IMR-90 (cell line): Measurements from ENCODE around the gene DIAPH2. TPM values are rescaled to one million over a fixed set of nuclear protein-coding genes. Genes with fewer than 3 reads are reported as not detected.

Experiments
- ATAC-seq: fragments of 200-7000 bp; cut with Tn5 transposase; 2 replicates; pipeline ENCODE4 v1.9.1; 2020; ENCODE audit warnings: low read depth, mild to moderate bottlenecking, moderate library complexity
- BruUV-seq: library from RNA; stranded (reverse); fragments of 400-500 nt; replicated peaks from 2 replicates; lab custom pipeline; 2021; lab: Mats Ljungman, UMichigan
- CTCF ChIA-PET: fragments of 300-600 bp; formaldehyde crosslinking; extraction: SDS; loops from one replicate; lab custom pipeline; 2021; ENCODE audit warnings: antibody characterized with exemption; lab: Yijun Ruan, JAX
- POLR2A ChIA-PET: fragments of 300-600 bp; sonication (Branson Sonifier 250); formaldehyde crosslinking; loops from one replicate; lab custom pipeline; 2022; ENCODE audit warnings: antibody characterized with exemption; ENCODE audit not compliant: unreplicated experiment; lab: Charles Lee
- DNase-seq: peaks from one replicate; pipeline ENCODE4 v3.0.0; 2013
- H2AFZ ChIP-seq: replicated peaks from 2 replicates; pipeline ENCODE3; 2013; ENCODE audit warnings: low read length, mild to moderate bottlenecking; ENCODE audit not compliant: poor library complexity
- H2AK5ac ChIP-seq: 2 replicates; pipeline ENCODE4 v1.6.1; 2013; ENCODE audit warnings: low read depth, low read length, inconsistent platforms
- H2AK9ac ChIP-seq: replicated peaks from 2 replicates; pipeline ENCODE3; 2013; ENCODE audit warnings: mild to moderate bottlenecking, low read depth, low read length, moderate library complexity; ENCODE audit not compliant: poor library complexity
- H2BK120ac ChIP-seq: 2 replicates; pipeline ENCODE4 v1.6.1; 2013; ENCODE audit warnings: low read depth, low read length, inconsistent platforms
- H2BK15ac ChIP-seq: 3 replicates; pipeline ENCODE4 v1.6.1; 2013; ENCODE audit warnings: low read depth, low read length, inconsistent platforms
- H2BK20ac ChIP-seq: 2 replicates; pipeline ENCODE4 v1.6.1; 2013; ENCODE audit warnings: low read depth, mild to moderate bottlenecking, inconsistent platforms, low read length, moderate library complexity
- H2BK5ac ChIP-seq: 2 replicates; pipeline ENCODE4 v1.6.1; 2013; ENCODE audit warnings: mild to moderate bottlenecking, low read depth, low read length, inconsistent platforms; ENCODE audit not compliant: poor library complexity, severe bottlenecking
- H3K14ac ChIP-seq: replicated peaks from 2 replicates; pipeline ENCODE4 v1.6.1; 2013; ENCODE audit warnings: low read depth, low read length, inconsistent platforms
- H3K18ac ChIP-seq: 2 replicates; pipeline ENCODE4 v1.6.1; 2013; ENCODE audit warnings: low read depth, low read length, control low read depth
- H3K23ac ChIP-seq: 2 replicates; pipeline ENCODE4 v1.6.1; 2013; ENCODE audit warnings: low read depth, low read length, inconsistent platforms
- H3K27ac ChIP-seq: 2 replicates; pipeline ENCODE4 v1.5.1; 2013; ENCODE audit warnings: mild to moderate bottlenecking, control low read depth, low read length; ENCODE audit not compliant: insufficient read depth
- H3K27me3 ChIP-seq: 2 replicates; pipeline ENCODE4 v1.6.1; 2013; ENCODE audit warnings: low read length; ENCODE audit not compliant: control insufficient read depth, insufficient read depth
- H3K36me3 ChIP-seq: 2 replicates; pipeline ENCODE4 v1.6.1; 2013; ENCODE audit warnings: low read length, mixed read lengths; ENCODE audit not compliant: control insufficient read depth, insufficient read depth
- H3K4ac ChIP-seq: 2 replicates; pipeline ENCODE4 v1.6.1; 2013; ENCODE audit warnings: low read depth, low read length, inconsistent platforms
- H3K4me1 ChIP-seq: 2 replicates; pipeline ENCODE4 v1.6.1; 2013; ENCODE audit warnings: low read length, mixed read lengths; ENCODE audit not compliant: control insufficient read depth, insufficient read depth
- H3K4me2 ChIP-seq: 2 replicates; pipeline ENCODE4 v1.6.1; 2013; ENCODE audit warnings: low read depth, mild to moderate bottlenecking, control low read depth, low read length, moderate library complexity
- H3K4me3 ChIP-seq: 2 replicates; pipeline ENCODE4 v1.5.1; 2013; ENCODE audit warnings: low read depth, mild to moderate bottlenecking, control low read depth, low read length, moderate library complexity; ENCODE audit not compliant: insufficient read depth
- H3K56ac ChIP-seq: 2 replicates; pipeline ENCODE4 v1.6.1; 2013; ENCODE audit warnings: low read length, inconsistent platforms; ENCODE audit not compliant: insufficient read depth; ENCODE audit errors: extremely low read depth
- H3K79me1 ChIP-seq, 2 experiments: 2 replicates each; pipeline ENCODE4 v1.6.1; 2013; ENCODE audit warnings: low read length in 2 of 2, inconsistent platforms in 1 of 2, low read depth in 1 of 2
- H3K9ac ChIP-seq: 2 replicates; pipeline ENCODE4 v1.6.1; 2013; ENCODE audit warnings: low read depth, low read length, control low read depth
- H3K9me1 ChIP-seq: 2 replicates; pipeline ENCODE4 v1.6.1; 2013; ENCODE audit warnings: low read length, inconsistent platforms; ENCODE audit not compliant: insufficient read depth
- H3K9me3 ChIP-seq: 2 replicates; pipeline ENCODE4 v1.6.1; 2013; ENCODE audit warnings: low read length; ENCODE audit not compliant: control insufficient read depth, insufficient read depth
- H4K20me1 ChIP-seq: 2 replicates; pipeline ENCODE4 v1.6.1; 2013; ENCODE audit warnings: low read length, inconsistent platforms; ENCODE audit not compliant: insufficient read depth
- H4K5ac ChIP-seq: 2 replicates; pipeline ENCODE4 v1.6.1; 2013; ENCODE audit warnings: mild to moderate bottlenecking, low read depth, low read length, control low read depth
- H4K8ac ChIP-seq, 2 experiments: 2 replicates each; pipeline ENCODE4 v1.6.1; 2013; ENCODE audit warnings: low read depth in 2 of 2, low read length in 2 of 2, control low read depth in 1 of 2, inconsistent platforms in 1 of 2
- H4K91ac ChIP-seq: 2 replicates; pipeline ENCODE4 v1.6.1; 2013; ENCODE audit warnings: low read depth, low read length, inconsistent platforms; ENCODE audit not compliant: insufficient read depth
- CTCF ChIP-seq: conservative IDR thresholded peaks from 2 replicates; pipeline ENCODE4 v1.5.1; 2012; ENCODE audit warnings: mild to moderate bottlenecking, low read depth, low read length, improper control_type of control experiment
- MXI1 ChIP-seq: IDR thresholded peaks from 2 replicates; pipeline ENCODE4 v1.6.1; 2012; ENCODE audit warnings: low read depth, mild to moderate bottlenecking, low read length, moderate library complexity, borderline replicate concordance
- WGBS, 2 experiments: methylation state at CpG; one replicate each; pipeline versions ENCODE4 v1.1.5 to v1.1.7; 2013; ENCODE audit warnings: missing lambda C conversion rate in 2 of 2; ENCODE audit not compliant: insufficient read length in 1 of 2; ENCODE audit errors: extremely low coverage in 2 of 2; 5-methylcytosine and 5-hydroxymethylcytosine counted together
- dilution Hi-C: fragments of 300-500 bp; cut with HindIII; formaldehyde crosslinking; loops from one replicate; pipeline ENCODE4 v1.14.3; 2018; ENCODE audit warnings: low sequenced_read_pairs; ENCODE audit not compliant: unreplicated experiment
- in situ Hi-C: fragments of 300-500 bp; cut with MboI; formaldehyde crosslinking; loops from 3 replicates; pipeline ENCODE4 v1.14.3; 2019; ENCODE audit warnings: low sequenced_read_pairs, inconsistent platforms, mixed read lengths
- intact Hi-C: fragments of 100-400 bp; cut with micrococcal nuclease; formaldehyde crosslinking; loops from 2 replicates; pipeline ENCODE4 v1.10.0; 2022
- polyA plus RNA-seq, 3 experiments: library from polyadenylated mRNA; depleted of rRNA; stranded (reverse); fragments of >200 nt; gene quantifications; 2 replicates each; pipeline ENCODE4 v1.2.3, GENCODE V29; 2012; ENCODE audit warnings: low replicate concordance in 1 of 3
- total RNA-seq: library from RNA; depleted of rRNA; stranded (reverse); fragments of >200 nt; gene quantifications from 2 replicates; pipeline ENCODE4 v1.2.3, GENCODE V29; 2012

The DIAPH2 gene
- total and polyA plus RNA-seq, 2 of the 4 experiments (the other 2 are of a cell fraction), result 3.6 to 19.9 TPM

- ChIA-PET CTCF (no interaction called here), POLR2A (no interaction called here)
- Histone ChIP-seq H3K79me1 (no peaks in the 10 kb centered on the region), H3K56ac (no peak overlapping the region), H3K4ac (no peak overlapping the region), H4K20me1 (no peaks in the 10 kb centered on the region), H3K23ac (no peak overlapping the region), H3K36me3 (no peaks in the 10 kb centered on the region), H4K8ac (no peak overlapping the region), H2BK15ac (no peak overlapping the region), H2BK120ac (no peak overlapping the region), H3K9ac (no peak overlapping the region), H4K91ac (no peak overlapping the region), H3K18ac (no peak overlapping the region), H3K14ac (no peak overlapping the region), H2AK5ac (no peak overlapping the region), H3K27me3 (no peaks in the 10 kb centered on the region), H4K5ac (no peak overlapping the region), H3K9me1 (no peaks in the 10 kb centered on the region), H3K4me1 (no peaks in the 10 kb centered on the region), H2BK20ac (no peak overlapping the region), H3K27ac (no peak overlapping the region), H2AK9ac (no peak overlapping the region), H2AFZ (no peak overlapping the region), H3K4me2 (no peak overlapping the region), H3K4me3 (no peak overlapping the region), H2BK5ac (no peak overlapping the region), H3K9me3 (no peaks in the 10 kb centered on the region)
- ATAC-seq, result no peak
- in situ Hi-C loops, result no loop called here
- 83% methylated on average over 1 of the region's 5 CpGs; no CpG with 5 or more reads in 1 of the 2 experiments for WGBS, 2 experiments
- TF ChIP-seq MXI1 (no peak), CTCF (no peak)
- dilution Hi-C loops, result no loop called here
- intact Hi-C loops, result no loop called here
- DNase-seq, result no peak
- BruUV-seq, result no TSS peak
Observed at GRCh38 chrX:97065066-97065465, 380.4 kb downstream of the DIAPH2 start.
